OCI-LY1 (cell line): ENCODE results near the gene SMAP1.

ENCODE experiments used
- H2AFZ ChIP-seq: fragments of 200-600 bp; sonication (generic), shearing (Covaris generic); 2 replicates; pipeline ENCODE4 v1.6.0; 2014; ENCODE audit warnings: antibody characterized with exemption, mild to moderate bottlenecking, low read length
- H3F3A ChIP-seq: fragments of 200-600 bp; sonication (generic), shearing (Covaris generic); 2 replicates; pipeline ENCODE4 v1.6.0; 2014; ENCODE audit warnings: mild to moderate bottlenecking, antibody characterized with exemption, low read length, moderate library complexity; ENCODE audit not compliant: insufficient read depth
- H3K27ac ChIP-seq: fragments of 200-600 bp; sonication (generic); 2 replicates; pipeline ENCODE4 v1.5.1; 2014; ENCODE audit warnings: low read length, mixed run types, mild to moderate bottlenecking, low read depth; ENCODE audit not compliant: poor library complexity, severe bottlenecking
- H3K27me3 ChIP-seq: fragments of 200-600 bp; sonication (generic); 2 replicates; pipeline ENCODE4 v1.6.0; 2014; ENCODE audit warnings: antibody characterized with exemption, mild to moderate bottlenecking, low read length, moderate library complexity; ENCODE audit not compliant: insufficient read depth
- H3K36me3 ChIP-seq: fragments of 200-600 bp; sonication (generic); 2 replicates; pipeline ENCODE4 v1.6.1; 2014; ENCODE audit warnings: mild to moderate bottlenecking, antibody characterized with exemption, low read length, moderate library complexity, mixed read lengths; ENCODE audit not compliant: insufficient read depth
- H3K4me1 ChIP-seq: fragments of 200-600 bp; sonication (generic); 2 replicates; pipeline ENCODE4 v1.5.1; 2014; ENCODE audit warnings: mild to moderate bottlenecking, low read length, moderate library complexity; ENCODE audit not compliant: insufficient read depth, severe bottlenecking
- H3K4me2 ChIP-seq: fragments of 200-600 bp; sonication (generic), shearing (Covaris generic); 2 replicates; pipeline ENCODE4 v1.6.1; 2014; ENCODE audit warnings: low read length
- H3K4me3 ChIP-seq: fragments of 200-600 bp; sonication (generic); 2 replicates; pipeline ENCODE4 v1.5.1; 2014; ENCODE audit warnings: low read length, low read depth, mild to moderate bottlenecking, mixed read lengths; ENCODE audit not compliant: poor library complexity, severe bottlenecking
- H3K79me2 ChIP-seq: fragments of 200-600 bp; shearing (Covaris generic); 2 replicates; pipeline ENCODE4 v1.6.1; 2016; ENCODE audit warnings: mixed run types, low read length, mixed read lengths; ENCODE audit not compliant: insufficient read depth
- H3K9ac ChIP-seq: fragments of 200-600 bp; sonication (generic), shearing (Covaris generic); 2 replicates; pipeline ENCODE4 v1.6.1; 2014; ENCODE audit warnings: mild to moderate bottlenecking, low read length, mixed read lengths
- H3K9me2 ChIP-seq: fragments of 200-600 bp; sonication (generic), shearing (Covaris generic); 2 replicates; pipeline ENCODE4 v1.6.1; 2014; ENCODE audit warnings: low read depth, mild to moderate bottlenecking, low read length, mixed read lengths
- H3K9me3 ChIP-seq: fragments of 200-600 bp; shearing (Covaris generic); 2 replicates; pipeline ENCODE4 v1.6.1; 2014; ENCODE audit warnings: low read length, mixed read lengths
- H4K20me1 ChIP-seq: fragments of 200-600 bp; sonication (generic), shearing (Covaris generic); 2 replicates; pipeline ENCODE4 v1.6.0; 2016; ENCODE audit warnings: mild to moderate bottlenecking, low read length; ENCODE audit not compliant: insufficient read depth
- EZH2 ChIP-seq: fragments of 200-600 bp; sonication (generic), shearing (Covaris generic); IDR thresholded peaks from 2 replicates; pipeline ENCODE4 v1.8.0; 2017; ENCODE audit warnings: borderline replicate concordance, mixed run types, mild to moderate bottlenecking, antibody characterized with exemption, low read length, moderate library complexity, mixed read lengths
- TF ChIP-seq, protein P1 (sequence below): fragments of 200-600 bp; sonication (generic), shearing (Covaris generic); IDR thresholded peaks from 2 replicates; pipeline ENCODE4 v1.5.1; 2017; ENCODE audit warnings: mild to moderate bottlenecking, antibody characterized with exemption, low read length, moderate library complexity, mixed read lengths

The SMAP1 gene

DNA sequence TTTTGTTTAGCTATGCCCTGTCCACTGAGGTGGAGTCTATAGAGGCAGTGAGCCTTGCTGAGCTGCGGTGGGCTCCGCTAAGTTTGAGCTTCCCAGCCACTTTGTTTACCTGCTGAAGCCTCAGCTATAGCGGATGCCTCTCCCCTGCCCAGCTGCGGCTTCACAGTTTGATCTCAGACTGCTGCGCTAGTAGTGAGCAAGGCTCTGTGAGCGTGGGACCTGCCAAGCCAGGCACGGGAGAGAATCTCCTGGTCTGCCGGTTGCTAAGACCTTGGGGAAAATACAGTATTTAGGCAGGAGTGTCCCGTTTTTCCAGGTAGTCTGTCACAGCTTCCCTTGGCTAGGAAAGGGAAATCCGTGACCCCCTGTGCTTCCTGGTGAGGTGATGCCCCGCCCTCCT, 138.4 kb downstream of the SMAP1 start:
- no peaks in the 10 kb centered on the region for H3K9me2 ChIP-seq
- no peaks in the 10 kb centered on the region for H3F3A ChIP-seq
- H3K4me2 ChIP-seq, result no peak overlapping the region
- no peaks in the 10 kb centered on the region for H3K9me3 ChIP-seq
- TF ChIP-seq, protein P1, sequence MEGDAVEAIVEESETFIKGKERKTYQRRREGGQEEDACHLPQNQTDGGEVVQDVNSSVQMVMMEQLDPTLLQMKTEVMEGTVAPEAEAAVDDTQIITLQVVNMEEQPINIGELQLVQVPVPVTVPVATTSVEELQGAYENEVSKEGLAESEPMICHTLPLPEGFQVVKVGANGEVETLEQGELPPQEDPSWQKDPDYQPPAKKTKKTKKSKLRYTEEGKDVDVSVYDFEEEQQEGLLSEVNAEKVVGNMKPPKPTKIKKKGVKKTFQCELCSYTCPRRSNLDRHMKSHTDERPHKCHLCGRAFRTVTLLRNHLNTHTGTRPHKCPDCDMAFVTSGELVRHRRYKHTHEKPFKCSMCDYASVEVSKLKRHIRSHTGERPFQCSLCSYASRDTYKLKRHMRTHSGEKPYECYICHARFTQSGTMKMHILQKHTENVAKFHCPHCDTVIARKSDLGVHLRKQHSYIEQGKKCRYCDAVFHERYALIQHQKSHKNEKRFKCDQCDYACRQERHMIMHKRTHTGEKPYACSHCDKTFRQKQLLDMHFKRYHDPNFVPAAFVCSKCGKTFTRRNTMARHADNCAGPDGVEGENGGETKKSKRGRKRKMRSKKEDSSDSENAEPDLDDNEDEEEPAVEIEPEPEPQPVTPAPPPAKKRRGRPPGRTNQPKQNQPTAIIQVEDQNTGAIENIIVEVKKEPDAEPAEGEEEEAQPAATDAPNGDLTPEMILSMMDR, result no peak
- H3K27me3 ChIP-seq, result no peaks in the 10 kb centered on the region
- H3K36me3 ChIP-seq, result no peaks in the 10 kb centered on the region
- H2AFZ ChIP-seq, result no peak overlapping the region
- H3K9ac ChIP-seq, result no peak overlapping the region
- H3K4me1 ChIP-seq, result no peaks in the 10 kb centered on the region
- H4K20me1 ChIP-seq, result no peaks in the 10 kb centered on the region
- no peaks in the 10 kb centered on the region for H3K79me2 ChIP-seq
- no peak overlapping the region for H3K27ac ChIP-seq
- H3K4me3 ChIP-seq, result no peak overlapping the region

DNA sequence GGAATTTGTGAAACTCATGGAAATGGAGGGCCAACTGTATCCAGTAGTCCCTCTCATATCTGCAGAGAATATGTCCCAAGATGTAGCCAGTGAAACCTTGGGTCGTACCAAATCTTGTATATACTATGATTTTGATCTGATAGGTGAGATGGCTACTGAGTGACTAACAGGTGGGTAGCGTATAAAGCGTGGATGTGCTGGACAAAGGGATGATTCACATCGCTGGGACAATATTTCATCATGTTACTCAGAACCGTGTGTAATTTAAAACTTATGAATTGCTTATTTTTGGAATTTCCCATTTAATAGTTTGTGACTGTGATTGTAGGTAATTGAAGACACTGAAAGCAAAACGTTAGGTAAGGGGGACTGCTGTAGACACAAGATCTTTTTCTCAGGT, 144.1 kb downstream of the SMAP1 start:
- TF ChIP-seq EZH2, result no peak
- TF ChIP-seq, protein P1, result no peak
- H3K36me3 ChIP-seq, result no peaks in the 10 kb centered on the region
- H3F3A ChIP-seq, result no peaks in the 10 kb centered on the region
- H3K4me3 ChIP-seq, result no peak overlapping the region
- H3K9me3 ChIP-seq, result no peaks in the 10 kb centered on the region
- no peak overlapping the region for H3K27ac ChIP-seq
- no peaks in the 10 kb centered on the region for H3K4me1 ChIP-seq
- no peak overlapping the region for H3K4me2 ChIP-seq
- no peak overlapping the region for H3K9ac ChIP-seq
- no peaks in the 10 kb centered on the region for H3K27me3 ChIP-seq
- no peaks in the 10 kb centered on the region for H3K79me2 ChIP-seq
- H3K9me2 ChIP-seq, result no peaks in the 10 kb centered on the region
- H4K20me1 ChIP-seq, result no peaks in the 10 kb centered on the region
- H2AFZ ChIP-seq, result no peak overlapping the region

DNA sequence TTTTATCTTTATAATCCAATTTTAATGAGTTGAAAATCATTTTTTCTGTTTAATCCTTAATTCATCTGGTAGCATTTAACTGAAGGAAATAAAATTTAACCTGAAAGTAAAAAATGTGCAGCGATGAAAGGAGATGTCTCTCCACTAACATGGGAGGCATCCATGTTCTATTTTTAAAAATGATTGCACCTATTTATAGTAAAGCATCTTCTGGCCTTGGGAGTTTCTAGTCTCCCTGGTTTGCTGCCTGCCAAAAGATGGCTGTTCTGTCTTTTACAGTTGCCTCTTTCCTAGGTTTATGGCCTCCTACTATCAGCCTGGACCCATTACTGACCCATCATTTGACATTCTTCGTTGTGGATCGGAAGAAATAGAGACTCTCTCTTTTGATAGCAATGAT, 146.2 kb downstream of the SMAP1 start:
- TF ChIP-seq EZH2, result no peak
- TF ChIP-seq, protein P1, result no peak
- Histone ChIP-seq H3K4me1 (no peaks in the 10 kb centered on the region), H3K4me3 (no peak overlapping the region), H3K9ac (no peak overlapping the region), H3K79me2 (no peaks in the 10 kb centered on the region), H2AFZ (no peak overlapping the region), H3K4me2 (no peak overlapping the region), H3F3A (no peaks in the 10 kb centered on the region), H3K9me3 (no peaks in the 10 kb centered on the region), H3K9me2 (no peaks in the 10 kb centered on the region), H4K20me1 (no peaks in the 10 kb centered on the region), H3K27me3 (no peaks in the 10 kb centered on the region), H3K27ac (no peak overlapping the region), H3K36me3 (no peaks in the 10 kb centered on the region)
